Left lung (tissue), 10 donors: ENCODE data around the gene PDLIM7. TPM values are rescaled to one million over a fixed set of nuclear protein-coding genes. Genes with fewer than 3 reads are reported as not detected.

Experiments used
- ATAC-seq: fragments of 200-7000 bp; cut with Tn5 transposase; one replicate; pipeline ENCODE4 v1.9.1; 2020; ENCODE audit warnings: moderate library complexity
- DNase-seq, 4 donors: peaks; one replicate each; pipeline ENCODE4 v3.0.0-alpha.2; 2013 to 2020
- H3K27ac ChIP-seq, 2 donors: fragments of 200-600 bp; sonication (generic) in 1 of 2; one replicate each; pipeline versions ENCODE4 v1.5.0 to v1.8.0; 2020 to 2021
- H3K27me3 ChIP-seq, 2 donors: fragments of 200-600 bp; sonication (generic) in 1 of 2; one replicate each; pipeline versions ENCODE4 v1.5.0 to v1.8.0; 2020 to 2021
- H3K36me3 ChIP-seq, 2 donors: fragments of 200-600 bp; sonication (generic) in 1 of 2; one replicate each; pipeline versions ENCODE4 v1.5.0 to v1.8.0; 2020 to 2021
- H3K4me1 ChIP-seq, 2 donors: fragments of 200-600 bp; one replicate each; pipeline ENCODE4 v1.8.0; 2021
- H3K4me3 ChIP-seq, 2 donors: fragments of 200-600 bp; sonication (generic) in 1 of 2; one replicate each; pipeline versions ENCODE4 v1.5.0 to v1.8.0; 2020 to 2021; ENCODE audit warnings: mild to moderate bottlenecking in 1 of 2
- H3K9me3 ChIP-seq, 2 donors: fragments of 200-600 bp; sonication (generic) in 1 of 2; one replicate each; pipeline versions ENCODE4 v1.5.0 to v1.8.0; 2020 to 2021
- intact Hi-C, 2 donors: fragments of 100-400 bp; cut with DNase I; formaldehyde crosslinking; loops; one replicate each; pipeline versions ENCODE4 v1.11.2 to v1.14.2; 2022
- polyA plus RNA-seq, 6 donors: library from polyadenylated mRNA; unstranded; fragments of 120-200 nt; gene quantifications; one replicate each; pipeline ENCODE4 v1.2.1, GENCODE V29; 2013; ENCODE audit not compliant: insufficient read length in 6 of 6
- total RNA-seq, 2 donors: library from RNA; stranded (reverse); fragmentation: NEBNext Ultra II Directional; extraction: Animal tissue kit (Norgen Biotek cat#: 25700); gene quantifications; one replicate each; pipeline ENCODE4 v1.2.1, GENCODE V29; 2021
- TF ChIP-seq, protein P1 (sequence below), 2 donors: fragments of 200-600 bp; sonication (generic) in 1 of 2; IDR thresholded peaks; one replicate each; pipeline versions ENCODE4 v1.5.0 to v1.8.0; 2021; ENCODE audit warnings: antibody characterized with exemption in 2 of 2
- donor health status: DM: no; HTN: yes; CAD: no.
- donor health status: DM: no; HTN: no; CAD: no.

PDLIM7 gene
- total and polyA plus RNA-seq, 8 donors, result 60.9 to 141 (median 90.2) TPM

DNA sequence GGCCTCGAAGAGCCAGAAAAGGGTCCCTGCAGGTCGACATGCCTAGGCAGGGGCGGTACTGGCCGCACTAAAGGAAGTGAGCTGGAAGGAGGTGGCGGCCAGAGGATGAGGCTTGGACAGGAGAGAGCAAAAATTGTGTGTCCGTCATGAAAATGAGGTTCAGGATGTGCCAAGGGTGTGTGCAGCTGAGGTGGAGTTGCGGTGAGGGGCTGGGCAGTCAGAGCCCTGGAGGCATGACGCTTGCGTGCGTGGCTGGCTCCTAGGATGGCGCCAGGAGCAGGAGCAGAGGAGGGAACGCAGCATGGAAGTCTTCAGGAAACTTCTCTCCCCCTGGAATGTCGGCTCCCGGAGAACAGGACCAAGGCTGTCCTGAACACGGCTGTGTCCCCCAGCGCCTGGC, 5.5 kb upstream of the PDLIM7 start:
- H3K27ac ChIP-seq, result peak overlapping the region in 1 of 2 donors; percentile 18
- intact Hi-C loops, result loop anchor here in 1 of 2 donors (5.0 kb wide), 1 partner anchor 111 kb away; no protein-coding TSS in a partner anchor
- H3K4me1 ChIP-seq, result peaks cover 5 to 53% of the 10 kb centered on the region in 2 donors
- TF ChIP-seq, protein P1, sequence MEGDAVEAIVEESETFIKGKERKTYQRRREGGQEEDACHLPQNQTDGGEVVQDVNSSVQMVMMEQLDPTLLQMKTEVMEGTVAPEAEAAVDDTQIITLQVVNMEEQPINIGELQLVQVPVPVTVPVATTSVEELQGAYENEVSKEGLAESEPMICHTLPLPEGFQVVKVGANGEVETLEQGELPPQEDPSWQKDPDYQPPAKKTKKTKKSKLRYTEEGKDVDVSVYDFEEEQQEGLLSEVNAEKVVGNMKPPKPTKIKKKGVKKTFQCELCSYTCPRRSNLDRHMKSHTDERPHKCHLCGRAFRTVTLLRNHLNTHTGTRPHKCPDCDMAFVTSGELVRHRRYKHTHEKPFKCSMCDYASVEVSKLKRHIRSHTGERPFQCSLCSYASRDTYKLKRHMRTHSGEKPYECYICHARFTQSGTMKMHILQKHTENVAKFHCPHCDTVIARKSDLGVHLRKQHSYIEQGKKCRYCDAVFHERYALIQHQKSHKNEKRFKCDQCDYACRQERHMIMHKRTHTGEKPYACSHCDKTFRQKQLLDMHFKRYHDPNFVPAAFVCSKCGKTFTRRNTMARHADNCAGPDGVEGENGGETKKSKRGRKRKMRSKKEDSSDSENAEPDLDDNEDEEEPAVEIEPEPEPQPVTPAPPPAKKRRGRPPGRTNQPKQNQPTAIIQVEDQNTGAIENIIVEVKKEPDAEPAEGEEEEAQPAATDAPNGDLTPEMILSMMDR (IDR thresholded peaks at IDR 0.05), result no peak
- no peak overlapping the region for H3K4me3 ChIP-seq
- ATAC-seq (no peak), DNase-seq (no peak)
- H3K27me3 ChIP-seq, result peaks cover 0 to 10% of the 10 kb centered on the region in 2 donors
- H3K9me3 ChIP-seq, result no peaks in the 10 kb centered on the region
- H3K36me3 ChIP-seq, result peaks cover 0 to 58% of the 10 kb centered on the region in 2 donors

DNA sequence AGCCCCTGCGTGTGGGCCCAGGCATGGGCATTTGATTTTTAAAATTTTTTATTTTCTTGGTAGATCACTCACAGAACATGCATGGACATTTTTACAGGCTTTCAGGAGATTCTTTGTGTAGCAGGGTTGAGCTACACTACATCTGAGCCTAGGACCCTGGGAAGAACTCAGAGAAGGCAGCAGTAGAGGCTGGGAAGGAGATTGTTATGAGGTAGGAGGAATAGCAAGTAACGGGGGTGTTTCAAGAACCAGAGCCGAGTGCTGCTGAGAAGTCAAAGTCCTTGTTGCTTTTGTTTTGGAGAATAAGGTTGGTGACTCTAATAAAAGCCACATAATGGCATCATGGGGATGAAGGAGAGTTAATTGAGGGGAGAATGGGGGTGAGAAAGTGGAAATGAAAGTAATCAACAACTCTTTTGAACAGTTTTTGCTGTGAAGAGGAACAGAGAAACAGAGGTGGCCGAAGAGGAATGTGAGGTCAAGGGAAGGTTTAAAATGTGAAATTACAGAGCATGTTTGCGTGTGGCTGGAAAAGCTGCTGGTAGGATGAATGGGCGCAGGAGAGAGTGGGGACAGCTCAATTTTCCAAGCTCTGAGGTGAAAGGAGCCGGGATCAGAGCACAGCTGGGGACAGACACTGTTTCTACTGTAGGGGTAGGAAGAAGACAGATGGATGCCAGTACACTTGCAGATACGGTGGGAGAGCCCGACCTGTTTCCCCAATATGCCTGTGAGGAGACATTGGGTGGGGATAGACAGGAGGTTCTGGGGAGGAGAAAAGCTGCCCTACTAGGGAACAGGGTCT, 4.7 kb upstream of the PDLIM7 start:
- H3K27ac ChIP-seq, result peak overlapping the region in 1 of 2 donors; percentile 18

DNA sequence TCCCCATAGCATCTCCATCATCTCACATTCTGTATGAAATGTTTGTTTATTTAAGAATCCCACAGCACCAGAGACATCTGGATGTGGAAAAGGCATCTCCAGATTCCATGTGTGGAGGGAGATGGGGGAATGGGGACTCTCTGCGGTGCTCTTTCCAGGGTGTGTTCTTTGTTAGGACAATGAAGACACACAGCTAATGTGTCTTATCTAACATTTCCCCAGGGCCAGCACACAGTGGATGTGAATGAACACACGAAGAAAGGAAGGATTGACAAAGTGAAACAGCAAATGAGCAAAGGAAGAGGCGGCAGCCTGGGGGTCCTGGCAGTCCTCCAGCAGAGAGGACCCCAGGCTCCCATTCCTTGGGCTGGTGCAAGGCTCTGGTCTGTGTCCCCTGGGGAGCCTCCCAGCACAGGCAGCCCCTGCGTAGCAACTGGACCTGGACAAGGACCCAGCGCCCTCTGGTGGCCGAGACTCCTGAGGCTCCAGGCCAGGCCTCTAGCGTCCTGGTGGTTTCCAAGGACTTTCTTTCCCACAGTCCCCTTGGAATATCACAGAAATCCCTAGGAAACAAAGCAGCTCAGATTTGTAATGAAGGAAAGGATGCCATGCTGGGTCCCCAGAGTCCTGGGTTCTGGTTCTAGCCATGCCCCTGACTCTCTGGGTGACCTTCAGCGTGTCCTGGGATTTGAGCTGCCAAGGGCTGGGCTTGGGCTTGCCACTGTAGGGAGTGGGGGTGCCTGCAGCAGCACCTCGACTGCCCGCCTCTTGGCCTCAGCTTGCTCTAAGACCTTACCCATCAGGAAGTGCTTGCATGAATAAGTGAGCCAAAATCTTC, 3.5 kb upstream of the PDLIM7 start:
- no peak overlapping the region for H3K27ac ChIP-seq
- DNase-seq, result peak; percentile 83 to 98 (median 90)

More for the DNA sequence above, 4.7 kb upstream of the PDLIM7 start:
- no peak for ATAC-seq
- Histone ChIP-seq H3K4me1 (peaks cover 5 to 50% of the 10 kb centered on the region in 2 donors), H3K27me3 (peaks cover 0 to 10% of the 10 kb centered on the region in 2 donors), H3K9me3 (no peaks in the 10 kb centered on the region), H3K4me3 (no peak overlapping the region), H3K36me3 (peaks cover 0 to 50% of the 10 kb centered on the region in 2 donors)
- DNase-seq, result no peak
- TF ChIP-seq, protein P1 (IDR thresholded peaks at IDR 0.05), result no peak
- intact Hi-C loops, result loop anchor here in 1 of 2 donors (5.0 kb wide), 1 partner anchor 110 kb away; no protein-coding TSS in a partner anchor

DNA sequence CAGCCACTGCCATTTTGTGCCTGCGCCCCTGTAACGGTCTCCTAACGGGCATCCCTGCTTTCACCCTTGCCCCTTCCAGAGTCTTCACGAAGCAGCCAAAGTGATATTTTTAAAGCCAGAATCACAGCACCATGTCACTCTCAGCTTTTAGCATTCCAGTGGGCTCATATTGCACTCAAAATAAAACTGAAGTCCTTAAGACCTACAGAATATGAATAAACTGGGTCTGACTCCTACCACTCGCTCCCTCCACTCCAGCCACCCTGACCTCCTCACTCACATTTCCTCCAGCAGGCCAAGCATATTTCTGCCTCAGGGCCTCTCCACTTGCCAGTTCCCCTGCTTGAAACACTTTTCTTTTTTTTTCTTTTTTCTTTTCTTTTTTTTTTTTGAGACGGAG, 2.4 kb upstream of the PDLIM7 start:
- peaks cover 0 to 28% of the 10 kb centered on the region in 2 donors for H3K36me3 ChIP-seq
- H3K4me1 ChIP-seq, result peaks cover 23 to 56% of the 10 kb centered on the region in 2 donors
- TF ChIP-seq, protein P1 (IDR thresholded peaks at IDR 0.05), result no peak
- DNase-seq (no peak), ATAC-seq (no peak)
- intact Hi-C loops, result loop anchor here in 1 of 2 donors (5.0 kb wide), 1 partner anchor 108 kb away; no protein-coding TSS in a partner anchor
- no peaks in the 10 kb centered on the region for H3K9me3 ChIP-seq
- peaks cover 0 to 10% of the 10 kb centered on the region in 2 donors for H3K27me3 ChIP-seq
- H3K27ac ChIP-seq, result no peak overlapping the region
- H3K4me3 ChIP-seq, result no peak overlapping the region

More for the DNA sequence above, 3.5 kb upstream of the PDLIM7 start:
- H3K36me3 ChIP-seq, result peaks cover 0 to 38% of the 10 kb centered on the region in 2 donors
- TF ChIP-seq, protein P1 (IDR thresholded peaks at IDR 0.05), result peak; percentile 93 to 99
- no peaks in the 10 kb centered on the region for H3K9me3 ChIP-seq
- no peak overlapping the region for H3K4me3 ChIP-seq
- H3K4me1 ChIP-seq, result peaks cover 13 to 47% of the 10 kb centered on the region in 2 donors
- intact Hi-C loops, result loop anchor here in 1 of 2 donors (5.0 kb wide), 1 partner anchor 109 kb away; no protein-coding TSS in a partner anchor
- peaks cover 0 to 10% of the 10 kb centered on the region in 2 donors for H3K27me3 ChIP-seq
- ATAC-seq, result peak; percentile 36
